ENCODE results near the gene MRPL39.
A peak's percentile ranks its signal among the peaks of the same experiment; 100 is the strongest.

The MRPL39 gene

GRCh38 chr21:25608044-25608737 lies 910 bp upstream of the MRPL39 start:
- peak; percentile 59 for DNase-seq

- DNase-seq = no peak
Measured at GRCh38 chr21:25589887-25590286, 17.4 kb downstream of the MRPL39 start.

- DNase-seq = no peak
Measured at GRCh38 chr21:25586791-25587190, 20.5 kb downstream of the MRPL39 start.

DNA sequence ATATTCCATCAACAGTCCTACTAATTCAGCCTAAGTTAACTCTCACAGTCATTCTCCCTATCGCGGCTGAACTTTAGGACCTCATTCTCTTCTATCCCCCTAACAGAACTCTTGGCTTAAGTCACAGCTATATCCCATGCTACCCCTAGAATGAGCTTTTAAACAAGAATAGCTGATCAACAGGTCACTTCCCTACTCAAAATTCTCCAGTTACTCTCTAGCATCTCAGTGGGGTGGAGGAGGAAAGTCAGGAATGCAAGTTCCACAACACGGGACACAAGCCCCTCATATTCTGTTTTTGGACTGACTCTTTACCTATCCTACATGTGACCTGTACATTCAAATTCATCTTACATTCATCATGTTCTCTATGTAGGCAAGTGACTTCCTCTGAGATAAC lies 21.0 kb downstream of the MRPL39 start:
- DNase-seq = no peak

DNA sequence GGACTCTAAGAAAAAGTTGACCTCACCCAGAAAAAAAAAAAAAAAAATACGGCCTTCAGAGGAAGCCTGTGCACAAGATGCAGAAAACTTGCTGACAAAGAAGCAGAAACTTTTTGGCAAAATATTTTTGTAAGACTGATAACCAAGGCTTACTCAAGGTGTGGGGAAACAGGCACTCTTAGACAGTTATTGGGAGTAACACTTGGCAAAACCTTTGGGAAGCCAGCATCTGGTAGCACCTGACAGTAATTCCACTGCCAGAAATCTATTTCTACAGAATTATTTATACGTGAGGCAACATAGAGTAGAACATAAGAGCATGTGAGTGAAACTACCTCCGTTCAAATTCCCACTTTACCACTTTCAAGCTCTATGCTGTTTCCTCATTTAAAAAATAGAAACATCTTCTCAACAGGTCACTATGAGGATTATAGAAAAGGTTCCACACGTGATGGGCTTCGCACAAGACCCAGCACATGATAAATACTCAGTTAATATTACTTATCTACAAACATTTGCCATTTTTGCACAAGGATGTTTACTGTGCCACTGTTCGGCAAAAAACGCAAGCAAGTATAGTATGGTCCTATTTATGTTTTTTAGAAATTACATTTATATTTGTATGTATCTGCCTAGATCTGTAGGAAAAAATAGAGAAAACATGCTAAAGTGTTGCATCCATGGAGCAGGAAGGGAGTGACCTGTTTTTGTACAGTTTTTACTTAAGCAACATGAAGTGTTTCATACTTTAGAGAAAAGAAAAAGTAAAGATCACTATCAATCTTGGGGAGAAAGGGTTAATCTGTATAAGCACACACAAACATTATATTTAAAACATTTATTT lies 22.2 kb downstream of the MRPL39 start:
- DNase-seq = no peak

DNA sequence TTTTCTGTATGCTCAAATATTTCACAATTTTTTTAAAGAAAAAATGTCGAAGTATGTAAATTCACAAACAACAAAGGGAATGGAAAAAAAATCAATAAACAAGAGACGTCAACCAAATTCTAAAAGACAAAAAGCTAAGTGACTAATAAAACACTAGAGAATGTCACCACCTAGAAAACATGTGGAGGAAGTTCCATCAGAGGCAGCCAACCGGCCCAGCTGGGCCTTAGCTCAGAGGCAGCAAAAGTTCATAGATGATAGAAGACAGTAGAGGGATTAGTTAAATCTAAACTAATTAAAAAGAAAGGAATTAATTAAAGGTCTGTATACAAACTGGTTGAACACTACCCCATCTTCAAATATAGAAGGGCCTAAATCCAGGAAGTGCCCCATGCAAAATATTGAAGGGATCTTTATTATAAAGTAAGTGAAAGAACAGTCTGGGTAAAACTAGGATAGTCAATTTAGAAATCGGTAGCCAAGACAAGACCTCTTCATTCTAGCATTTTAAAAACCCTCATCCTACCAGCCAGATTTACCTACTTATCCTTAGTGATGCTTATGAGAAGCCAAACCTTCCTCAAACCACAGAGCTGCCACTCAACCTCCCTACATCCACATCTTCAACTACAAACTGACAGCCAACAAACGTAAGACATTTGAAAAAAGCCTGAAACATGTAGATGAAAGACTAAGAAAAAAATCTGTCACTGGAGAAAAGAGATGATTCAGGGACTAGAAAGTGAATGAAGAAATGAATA lies 23.7 kb downstream of the MRPL39 start:
- DNase-seq = no peak

- no peak for DNase-seq
Measured at GRCh38 chr21:25582888-25583287, 24.4 kb downstream of the MRPL39 start.

DNA sequence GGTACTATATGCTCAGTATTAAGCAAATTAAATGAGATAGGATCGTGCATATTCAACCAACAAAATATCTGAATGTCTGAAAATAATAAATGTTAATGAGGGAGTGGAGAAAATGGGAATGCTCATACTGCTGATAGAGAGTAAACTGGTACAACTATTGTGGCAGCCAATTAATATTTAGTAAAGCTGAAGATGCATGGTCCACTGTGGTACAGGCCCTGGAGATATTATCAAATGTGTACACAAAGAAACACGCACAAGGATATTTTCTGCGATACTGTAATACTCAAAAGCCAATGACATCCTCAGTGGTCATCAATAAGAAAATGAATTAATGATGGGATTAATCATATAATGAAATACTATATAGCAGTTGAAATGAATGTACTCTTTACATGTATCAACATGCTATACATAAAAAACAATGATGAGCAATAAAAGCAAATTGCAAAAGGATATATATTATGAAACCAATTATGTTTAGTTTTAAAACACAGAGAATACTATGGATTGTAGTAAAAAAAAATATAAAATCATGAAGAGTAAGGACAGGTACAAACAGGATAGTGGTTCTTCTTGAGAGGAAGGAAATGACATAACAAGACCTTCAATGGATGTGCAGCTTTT lies 25.0 kb downstream of the MRPL39 start:
- DNase-seq = no peak

DNA sequence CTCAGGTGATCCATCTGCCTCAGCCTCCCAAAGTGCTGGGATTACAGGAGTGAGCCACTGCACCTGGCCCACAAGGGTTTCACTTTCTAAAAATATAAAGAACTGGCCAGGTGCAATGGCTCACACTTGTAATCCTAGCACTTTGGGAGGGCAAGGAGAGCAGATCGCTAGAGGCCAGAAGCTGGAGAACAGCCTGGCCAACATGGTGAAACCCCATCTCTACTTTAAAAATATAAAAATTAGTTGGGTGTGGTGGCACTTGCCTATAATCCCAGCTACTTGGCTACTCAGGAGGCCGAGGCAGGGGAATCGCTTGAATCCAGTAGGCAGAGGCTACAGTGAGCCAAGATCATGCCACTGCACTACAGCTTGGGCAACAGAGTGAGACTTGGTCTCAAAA lies 25.7 kb downstream of the MRPL39 start:
- DNase-seq = no peak

GRCh38 chr21:25580912-25581260 lies 26.4 kb downstream of the MRPL39 start:
- DNase-seq = no peak

DNA sequence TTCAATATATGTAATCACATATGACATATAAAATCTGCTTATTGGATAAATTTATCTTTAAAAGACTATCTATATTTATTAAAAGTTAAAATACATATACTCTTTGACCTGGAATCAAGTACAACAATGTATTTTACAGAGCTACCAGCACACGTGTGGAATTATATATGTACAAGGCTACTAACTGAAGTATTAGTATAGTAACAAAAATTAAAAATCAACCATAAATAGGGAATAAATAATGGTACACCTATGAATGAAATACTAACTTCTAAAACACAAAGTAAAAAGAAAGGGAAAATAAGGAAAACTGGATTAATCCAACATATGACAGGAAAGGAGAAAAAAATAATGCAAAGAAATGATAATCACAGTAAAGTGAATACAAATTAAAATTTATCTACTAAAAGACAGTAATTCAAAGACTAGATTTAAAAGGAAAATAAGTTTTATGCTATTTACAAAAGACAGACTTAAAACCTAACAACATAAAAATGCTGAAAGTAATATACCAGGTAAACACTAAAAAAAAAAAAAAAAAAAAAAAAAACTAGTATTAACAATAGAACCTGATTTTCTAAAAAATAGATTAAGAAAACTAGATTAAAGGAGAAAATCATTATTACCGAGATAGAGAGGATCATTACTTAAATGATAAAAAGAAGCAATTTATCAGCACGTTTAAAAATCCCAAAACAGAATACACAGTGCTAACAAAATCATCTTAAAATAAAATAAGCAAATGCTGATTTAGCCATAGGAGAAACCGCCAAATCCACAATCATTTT lies 27.9 kb downstream of the MRPL39 start:
- DNase-seq = no peak

GRCh38 chr21:25578056-25578961 lies 29.0 kb downstream of the MRPL39 start:
- DNase-seq = no peak

DNA sequence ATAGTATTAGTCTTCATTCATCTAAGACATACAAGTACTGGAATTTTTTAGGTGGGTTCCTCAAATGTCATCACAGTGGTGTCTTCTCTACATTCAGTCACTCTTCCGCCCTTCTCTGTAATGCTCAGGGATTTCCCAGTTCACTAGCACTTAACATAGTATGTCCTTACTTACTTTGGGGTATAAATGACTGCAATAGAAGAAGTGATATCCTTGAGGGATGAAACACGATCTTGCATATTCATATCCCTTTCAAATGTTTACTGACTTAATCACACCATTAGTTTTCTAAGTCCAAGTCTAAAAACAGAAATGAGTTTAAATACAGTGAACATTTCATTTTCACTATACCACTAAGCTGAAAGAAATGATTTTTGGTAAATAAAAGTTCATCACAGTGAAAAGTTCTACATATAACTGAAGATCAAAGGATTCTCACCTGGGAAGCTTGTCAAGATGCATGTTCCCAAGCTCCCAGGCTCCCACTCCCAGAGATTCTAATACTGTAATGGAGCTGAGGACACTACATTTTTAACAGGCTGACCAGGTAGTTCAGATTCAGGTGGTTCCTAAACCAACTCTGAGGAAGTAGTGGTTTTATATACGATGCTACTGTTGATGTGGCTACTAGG lies 29.7 kb downstream of the MRPL39 start:
- DNase-seq = no peak

- no peak for DNase-seq
Measured at GRCh38 chr21:25573409-25574206, 33.7 kb downstream of the MRPL39 start.

GRCh38 chr21:25572861-25573310 lies 34.4 kb downstream of the MRPL39 start:
- no peak for DNase-seq

GRCh38 chr21:25571726-25572121 lies 35.6 kb downstream of the MRPL39 start:
- no peak for DNase-seq

DNA sequence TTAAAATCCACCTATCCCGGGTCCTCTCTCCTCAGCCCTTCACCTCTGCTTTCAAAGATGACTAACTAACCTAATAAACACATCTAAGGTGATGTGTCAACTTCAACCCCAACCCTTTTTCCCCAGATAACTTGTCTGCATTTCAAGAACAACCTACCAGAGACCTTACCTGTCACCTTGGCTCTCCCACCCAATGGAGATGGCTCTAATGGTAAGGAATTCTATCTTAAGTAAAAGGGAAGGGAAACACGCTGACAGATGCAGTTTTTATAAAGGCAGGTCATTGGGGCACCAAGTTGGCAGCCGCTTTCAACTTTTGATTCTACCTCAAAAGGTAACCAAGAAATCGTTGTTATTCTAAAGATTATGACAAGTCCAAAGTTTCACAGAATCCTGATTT lies 37.6 kb downstream of the MRPL39 start:
- no peak for DNase-seq

DNA sequence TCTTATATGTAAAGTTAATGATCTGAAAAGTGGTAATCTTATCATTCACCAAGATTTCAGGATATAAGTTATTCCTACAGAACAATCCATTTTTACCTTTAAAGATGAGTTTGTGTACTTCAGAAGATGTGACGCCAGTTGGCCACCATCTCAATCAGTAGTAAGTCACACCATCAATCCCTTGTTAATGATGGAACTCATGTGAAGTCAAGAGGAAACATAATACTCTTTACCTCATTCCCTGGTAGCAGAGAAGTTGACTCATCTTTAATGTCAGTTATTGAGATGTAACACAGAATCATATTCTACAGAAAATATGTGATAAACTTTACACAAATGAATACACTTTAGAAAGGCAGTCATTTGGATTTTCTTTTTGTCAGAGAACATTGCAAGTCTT lies 38.2 kb downstream of the MRPL39 start:
- no peak for DNase-seq

DNA sequence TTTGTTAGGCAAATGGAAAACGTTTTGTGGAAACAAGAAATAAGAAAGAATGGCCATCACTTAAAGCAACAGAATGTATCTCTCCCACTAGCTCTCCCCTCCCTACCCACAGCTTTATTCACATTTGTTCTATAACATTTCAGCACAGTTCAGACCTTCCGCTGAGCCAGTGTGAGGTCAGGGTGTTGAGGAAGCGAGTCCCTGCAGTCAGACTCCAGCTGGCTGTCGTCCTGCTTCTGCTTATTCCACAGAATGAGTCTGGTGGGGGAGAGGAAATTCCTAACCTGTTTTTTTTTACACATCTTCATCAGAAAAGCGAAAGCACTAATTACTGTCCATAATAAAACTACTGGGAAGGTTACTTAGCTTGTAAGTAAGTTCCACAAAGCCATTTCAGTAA lies 39.0 kb downstream of the MRPL39 start:
- DNase-seq = no peak

DNA sequence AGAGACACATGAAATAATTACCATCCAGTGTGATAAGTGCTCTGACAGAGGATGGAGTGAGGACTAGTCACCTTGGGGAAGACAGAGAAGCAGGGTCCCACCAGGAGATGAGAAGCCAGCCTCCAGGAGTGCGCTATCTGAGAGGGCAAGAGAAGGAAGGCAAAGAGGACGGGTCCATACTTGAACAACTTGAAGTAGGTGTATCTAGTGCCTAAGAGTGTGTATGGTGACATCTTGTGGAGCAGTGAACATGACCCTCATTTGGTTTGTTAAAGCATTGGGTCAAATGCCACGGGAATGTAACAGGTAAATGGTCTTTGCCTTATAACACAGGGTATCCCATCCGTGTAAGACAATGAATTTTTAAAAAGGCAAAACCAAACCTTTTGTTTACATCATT lies 39.8 kb downstream of the MRPL39 start:
- DNase-seq = no peak

Data from GDM1 (cell line).